Activated CD4-positive, alpha-beta T cell treated with anti-CD3 and anti-CD28 coated beads for 36 hours (primary cell): ENCODE data around the gene FRMD8. TPM values are rescaled to one million over a fixed set of nuclear protein-coding genes. Genes with fewer than 3 reads are reported as not detected.

Experiments used
- ATAC-seq: fragments of 200-7000 bp; cut with Tn5 transposase; one replicate; pipeline ENCODE4 v1.10.0; 2021; ENCODE audit warnings: mild to moderate bottlenecking, moderate library complexity
- CTCF ChIA-PET: fragments of 350-600 bp; sonication (Branson Sonifier 250); formaldehyde crosslinking; loops from one replicate; lab custom pipeline; 2021; ENCODE audit warnings: antibody characterized with exemption; lab: Charles Lee
- POLR2A ChIA-PET: fragments of 350-600 bp; sonication (Branson Sonifier 250); formaldehyde crosslinking; loops from one replicate; lab custom pipeline; 2021; ENCODE audit warnings: antibody characterized with exemption, inconsistent platforms; lab: Charles Lee
- DNase-seq: peaks from one replicate; pipeline ENCODE4 v3.0.0-alpha.2; 2020
- H3K27ac Mint-ChIP-seq: one replicate; pipeline ENCODE4 v1.8.0; 2021; ENCODE audit warnings: mixed read lengths
- H3K27me3 Mint-ChIP-seq: one replicate; pipeline ENCODE4 v1.8.0; 2021; ENCODE audit warnings: mixed read lengths
- H3K36me3 Mint-ChIP-seq: one replicate; pipeline ENCODE4 v1.8.0; 2021; ENCODE audit warnings: low read depth, mixed read lengths
- H3K4me1 Mint-ChIP-seq: one replicate; pipeline ENCODE4 v1.8.0; 2021; ENCODE audit warnings: mixed read lengths
- H3K4me3 Mint-ChIP-seq: one replicate; pipeline ENCODE4 v1.8.0; 2021; ENCODE audit warnings: mild to moderate bottlenecking, moderate library complexity, mixed read lengths
- H3K9me3 Mint-ChIP-seq: one replicate; pipeline ENCODE4 v1.8.0; 2021; ENCODE audit warnings: low read depth, mixed read lengths
- intact Hi-C, 2 experiments: fragments of 100-400 bp; cut with DNase I in 1 of 2; cut with micrococcal nuclease in 1 of 2; formaldehyde crosslinking; loops; one replicate each; pipeline versions ENCODE4 v1.14.2 to v1.15.1; 2022 to 2024; cut with DNase I, micrococcal nuclease
- total RNA-seq, 2 experiments: library from RNA; stranded (reverse); gene quantifications; one replicate each; pipeline ENCODE4 v1.2.3, GENCODE V29; 2021

Gene FRMD8
- total RNA-seq, 2 experiments from 2014 or later = 32.7 to 37.5 TPM

GRCh38 chr11:65435981-65436411, 49.6 kb downstream of the FRMD8 start:
- CTCF ChIA-PET = interaction anchor here (1.3 kb wide), 1 partner anchor 19 kb away, joined by 4 read pairs; no protein-coding TSS in a partner anchor
- peaks cover 87% of the 10 kb centered on the region for H3K4me1 Mint-ChIP-seq
- H3K27me3 Mint-ChIP-seq = no peaks in the 10 kb centered on the region
- no peak overlapping the region for H3K4me3 Mint-ChIP-seq
- DNase-seq = no peak
- H3K27ac Mint-ChIP-seq = peak overlapping the region; percentile 29
- H3K9me3 Mint-ChIP-seq = no peaks in the 10 kb centered on the region
- no peak for ATAC-seq
- POLR2A ChIA-PET = interaction anchor here (0.9 to 1.4 kb wide), 3 partner anchors 11 to 57 kb away, joined by 3 read pairs; no protein-coding TSS in a partner anchor
- intact Hi-C loops = no loop called here
- peaks cover 77% of the 10 kb centered on the region for H3K36me3 Mint-ChIP-seq

GRCh38 chr11:65436412-65437032, 50.1 kb downstream of the FRMD8 start:
- CTCF ChIA-PET = interaction anchor here (0.6 to 1.4 kb wide), 3 partner anchors 20 to 73 kb away, joined by 3 to 5 read pairs (median 4); no protein-coding TSS in a partner anchor
- no peak overlapping the region for H3K4me3 Mint-ChIP-seq
- POLR2A ChIA-PET = interaction anchor here (0.9 to 1.4 kb wide), 2 partner anchors 35 to 57 kb away, joined by 3 read pairs; no protein-coding TSS in a partner anchor
- peaks cover 85% of the 10 kb centered on the region for H3K4me1 Mint-ChIP-seq
- DNase-seq = peak; percentile 28
- no peaks in the 10 kb centered on the region for H3K27me3 Mint-ChIP-seq
- H3K9me3 Mint-ChIP-seq = no peaks in the 10 kb centered on the region
- no peak for ATAC-seq
- H3K36me3 Mint-ChIP-seq = peaks cover 78% of the 10 kb centered on the region
- H3K27ac Mint-ChIP-seq = no peak overlapping the region
- intact Hi-C loops = no loop called here

DNA sequence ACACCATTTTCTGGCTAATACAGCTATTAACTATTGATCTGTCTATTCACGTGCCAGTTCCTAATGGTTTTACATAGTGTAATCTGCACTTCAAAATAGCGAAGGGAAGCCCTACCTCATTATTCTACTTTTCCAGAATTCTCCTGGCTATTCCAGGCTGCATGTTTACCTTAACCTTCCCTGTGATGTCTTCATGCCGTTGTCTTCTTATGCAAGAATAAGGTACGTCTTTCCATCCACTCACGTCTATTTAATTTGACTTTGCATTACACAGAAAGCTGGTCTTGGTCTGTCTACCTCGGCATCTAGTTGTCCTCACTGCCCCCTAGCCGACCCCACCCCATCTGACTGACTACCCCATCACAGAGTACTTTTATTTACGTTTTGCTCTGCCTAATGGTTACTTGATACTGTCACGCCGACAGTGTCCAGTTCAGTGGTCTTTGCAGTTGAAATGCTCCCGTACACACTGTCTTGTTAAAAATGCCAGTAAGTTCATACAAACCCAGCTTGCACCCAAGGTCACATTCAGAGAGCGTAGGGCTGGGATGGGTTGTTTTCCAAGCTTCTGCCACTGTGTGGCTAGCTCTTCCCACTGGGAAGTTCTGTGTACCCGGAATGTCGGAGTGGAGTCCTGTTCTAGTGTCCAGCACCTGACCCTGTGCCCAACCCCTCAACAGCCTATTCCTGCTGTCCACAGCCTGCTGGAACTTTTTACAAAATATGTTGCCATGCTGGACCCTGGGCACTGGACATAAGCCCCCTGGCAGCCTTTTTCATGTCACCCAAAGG, 51.2 kb downstream of the FRMD8 start:
- peaks cover 75% of the 10 kb centered on the region for H3K36me3 Mint-ChIP-seq
- intact Hi-C loops = no loop called here
- H3K4me1 Mint-ChIP-seq = peaks cover 80% of the 10 kb centered on the region
- no peaks in the 10 kb centered on the region for H3K9me3 Mint-ChIP-seq
- ATAC-seq (no peak), DNase-seq (peak; percentile 3)
- H3K27ac Mint-ChIP-seq = peak overlapping the region; percentile 16
- no peaks in the 10 kb centered on the region for H3K27me3 Mint-ChIP-seq
- no peak overlapping the region for H3K4me3 Mint-ChIP-seq
- ChIA-PET POLR2A (interaction anchor here (0.6 to 1.4 kb wide), 2 partner anchors 56 to 315 kb away, joined by 3 read pairs; partner anchors contain the start of genes FAU and MRPL49), CTCF (interaction anchor here (1.4 kb wide), 1 partner anchor 28 kb away, joined by 5 read pairs; no protein-coding TSS in a partner anchor)

DNA sequence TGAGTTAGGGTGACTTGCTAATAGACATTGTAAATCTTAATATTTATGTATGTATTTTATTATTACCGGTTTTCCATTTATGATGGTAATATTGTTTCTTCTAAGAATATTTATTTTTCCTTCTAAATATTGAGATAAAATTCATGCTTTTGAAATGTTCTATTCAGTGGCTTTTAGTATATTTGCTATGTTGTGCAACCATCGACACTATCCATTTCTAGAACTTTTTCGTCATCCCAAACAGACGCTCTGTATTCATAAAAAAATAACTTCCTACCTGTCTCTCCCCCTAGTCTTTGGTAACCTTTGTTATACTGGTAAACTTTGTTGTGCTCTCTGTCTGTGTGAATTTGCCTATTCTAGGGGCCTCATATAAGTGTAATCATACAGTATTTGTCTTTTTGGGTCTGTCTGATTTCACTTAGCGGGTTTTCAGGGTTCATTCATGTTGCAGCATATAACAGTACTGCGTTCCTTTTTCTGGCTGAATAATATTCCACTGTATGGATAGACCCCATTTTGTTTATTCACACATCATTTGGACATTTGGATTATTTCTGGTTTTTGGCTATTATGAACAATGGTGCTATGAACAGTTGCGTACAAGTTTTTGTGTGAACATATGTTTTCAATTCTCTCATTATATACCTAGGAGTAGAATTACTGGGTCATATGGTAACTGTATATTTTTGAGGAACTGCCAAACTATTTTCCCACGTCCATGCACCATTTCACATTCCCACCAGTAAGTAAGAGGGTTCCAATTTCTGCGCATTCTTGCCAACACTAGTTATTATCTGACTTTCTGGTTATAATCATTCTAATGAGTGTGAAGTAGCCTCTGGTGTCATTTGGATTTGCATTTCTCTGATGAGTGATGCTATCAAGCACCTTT, 52.1 kb downstream of the FRMD8 start:
- H3K27ac Mint-ChIP-seq = peak overlapping the region; percentile 9
- DNase-seq (no peak), ATAC-seq (no peak)
- H3K4me1 Mint-ChIP-seq = peaks cover 76% of the 10 kb centered on the region
- peaks cover 72% of the 10 kb centered on the region for H3K36me3 Mint-ChIP-seq
- intact Hi-C loops = no loop called here
- no peaks in the 10 kb centered on the region for H3K9me3 Mint-ChIP-seq
- ChIA-PET CTCF (no interaction called here), POLR2A (interaction anchor here (0.6 kb wide), 1 partner anchor 42 kb away, joined by 3 read pairs; no protein-coding TSS in a partner anchor)
- H3K4me3 Mint-ChIP-seq = no peak overlapping the region
- H3K27me3 Mint-ChIP-seq = no peaks in the 10 kb centered on the region

DNA sequence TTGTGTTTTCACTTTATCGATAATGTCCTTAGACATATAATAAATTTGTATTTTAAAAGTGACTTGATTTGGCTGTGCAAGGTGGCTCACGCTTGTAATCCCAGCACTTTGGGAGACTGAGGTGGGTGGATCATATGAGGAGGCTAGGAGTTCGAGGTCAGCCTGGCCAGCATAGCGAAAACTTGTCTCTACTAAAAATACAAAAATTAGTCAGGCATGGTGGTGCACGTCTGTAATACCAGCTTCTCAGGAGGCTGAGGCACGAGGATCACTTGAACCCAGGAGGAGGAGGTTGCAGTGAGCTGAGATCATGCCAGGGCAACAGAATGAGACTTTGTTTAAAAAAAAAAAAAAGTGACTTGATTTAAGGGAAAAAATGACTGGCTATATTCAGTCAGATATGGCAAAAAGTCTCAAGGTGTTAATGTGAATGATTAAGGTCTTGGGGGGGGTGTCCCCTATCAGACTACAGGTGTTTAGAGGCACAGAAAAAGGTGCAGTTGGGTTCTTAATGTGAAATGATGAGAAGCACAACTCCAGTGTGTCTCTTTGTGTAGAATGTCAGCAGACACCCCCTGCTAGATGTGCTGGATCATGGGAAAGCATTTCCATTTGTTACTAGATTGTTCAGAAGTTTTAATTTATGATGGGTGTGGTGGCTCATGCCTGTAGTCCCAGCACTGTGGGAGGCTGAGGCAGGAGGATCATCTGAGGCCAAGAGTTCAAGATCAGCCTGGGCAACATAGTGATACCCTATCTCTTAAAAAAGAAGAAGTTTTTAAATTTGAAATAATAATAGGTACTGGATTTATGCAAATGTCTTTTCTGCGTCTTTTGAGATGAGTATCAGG, 53.1 kb downstream of the FRMD8 start:
- H3K4me3 Mint-ChIP-seq = peak overlapping the region; percentile 36
- H3K27ac Mint-ChIP-seq = peak overlapping the region; percentile 70
- DNase-seq = peak; percentile 49
- no peaks in the 10 kb centered on the region for H3K9me3 Mint-ChIP-seq
- ATAC-seq = peak; percentile 57
- ChIA-PET POLR2A (interaction anchor here (0.6 to 0.7 kb wide), 3 partner anchors 10 to 60 kb away, joined by 3 to 4 read pairs (median 3); no protein-coding TSS in a partner anchor), CTCF (no interaction called here)
- H3K4me1 Mint-ChIP-seq = peaks cover 72% of the 10 kb centered on the region
- intact Hi-C loops = no loop called here
- peaks cover 70% of the 10 kb centered on the region for H3K36me3 Mint-ChIP-seq
- H3K27me3 Mint-ChIP-seq = no peaks in the 10 kb centered on the region

DNA sequence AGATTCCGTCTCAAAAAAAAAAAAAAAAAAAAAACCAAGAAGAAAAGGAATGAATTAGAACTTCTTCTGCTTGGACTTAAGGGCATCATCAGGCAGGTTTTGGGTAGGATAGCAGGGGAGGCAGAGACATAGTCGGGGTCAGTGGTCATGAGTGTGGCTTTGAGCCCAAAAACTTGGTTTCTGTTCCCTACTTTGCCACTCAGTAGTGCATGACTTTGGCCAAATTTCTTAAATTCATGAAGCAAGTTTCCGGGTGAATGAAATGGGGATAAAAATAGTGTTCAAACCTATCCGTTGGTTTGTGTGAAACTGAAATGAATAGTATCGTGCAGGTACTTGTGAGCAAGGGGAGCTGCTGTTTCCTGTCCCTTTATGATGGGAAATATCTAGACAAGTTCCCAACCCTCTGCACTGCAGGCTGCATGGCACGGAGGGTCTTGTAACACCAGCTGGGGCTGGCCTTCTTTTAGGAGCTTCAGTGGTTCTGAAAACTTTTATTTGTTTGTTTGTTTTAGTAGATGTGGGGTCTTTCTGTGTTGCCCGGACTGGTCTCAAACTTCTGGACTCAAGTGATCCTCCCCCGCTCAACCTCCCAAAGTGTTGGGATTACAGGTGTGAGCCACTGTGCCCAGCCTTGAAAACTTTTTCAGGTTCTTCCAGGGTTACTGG, 54.5 kb downstream of the FRMD8 start:
- CTCF ChIA-PET = interaction anchor here (0.6 to 1.4 kb wide), 4 partner anchors 22 to 560 kb away, joined by 3 to 8 read pairs (median 4); no protein-coding TSS in a partner anchor
- POLR2A ChIA-PET = interaction anchor here (0.6 to 0.9 kb wide), 2 partner anchors 70 to 108 kb away, joined by 4 to 6 read pairs; no protein-coding TSS in a partner anchor
- H3K27me3 Mint-ChIP-seq = no peaks in the 10 kb centered on the region
- H3K4me3 Mint-ChIP-seq = peak overlapping the region; percentile 10
- ATAC-seq (no peak), DNase-seq (peak; percentile 10)
- intact Hi-C loops = no loop called here
- H3K36me3 Mint-ChIP-seq = peaks cover 56% of the 10 kb centered on the region
- H3K27ac Mint-ChIP-seq = peak overlapping the region; percentile 77
- H3K4me1 Mint-ChIP-seq = peaks cover 58% of the 10 kb centered on the region
- no peaks in the 10 kb centered on the region for H3K9me3 Mint-ChIP-seq

DNA sequence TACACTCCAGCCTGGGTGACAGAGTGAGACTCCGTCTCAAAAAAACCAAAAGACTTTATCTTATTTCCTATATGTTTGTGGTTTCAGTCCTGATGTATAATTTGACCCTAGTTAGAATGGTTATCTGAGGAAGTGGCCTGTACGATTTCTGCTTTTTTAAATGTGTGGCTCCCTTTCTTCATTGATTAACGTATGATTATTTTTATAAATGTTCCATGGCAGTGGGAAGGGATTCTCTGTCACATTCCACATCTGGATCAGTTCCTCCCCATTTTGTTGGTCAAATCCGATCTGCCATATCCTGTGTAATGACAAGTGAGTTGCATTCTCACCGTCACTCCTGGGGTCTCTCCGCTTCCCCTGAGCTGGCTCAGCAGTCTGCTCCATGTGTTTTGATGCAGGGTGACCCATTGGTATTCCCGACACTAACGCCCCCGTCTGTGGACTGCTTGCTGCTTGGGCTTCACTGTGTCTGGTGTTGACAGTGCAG, 56.5 kb downstream of the FRMD8 start:
- ATAC-seq (no peak), DNase-seq (peak; percentile 5)
- no peaks in the 10 kb centered on the region for H3K27me3 Mint-ChIP-seq
- H3K27ac Mint-ChIP-seq = no peak overlapping the region
- H3K9me3 Mint-ChIP-seq = no peaks in the 10 kb centered on the region
- intact Hi-C loops = no loop called here
- H3K36me3 Mint-ChIP-seq = peaks cover 43% of the 10 kb centered on the region
- CTCF ChIA-PET = no interaction called here
- POLR2A ChIA-PET = no interaction called here
- H3K4me1 Mint-ChIP-seq = peaks cover 42% of the 10 kb centered on the region
- no peak overlapping the region for H3K4me3 Mint-ChIP-seq

- Mint-ChIP-seq H3K4me3 (no peak overlapping the region), H3K9me3 (no peaks in the 10 kb centered on the region), H3K36me3 (peaks cover 29% of the 10 kb centered on the region), H3K27ac (peak overlapping the region; percentile 6), H3K4me1 (peaks cover 34% of the 10 kb centered on the region), H3K27me3 (no peaks in the 10 kb centered on the region)
- no peak for ATAC-seq
- CTCF ChIA-PET = no interaction called here
- intact Hi-C loops = no loop called here
- POLR2A ChIA-PET = interaction anchor here (0.7 kb wide), 1 partner anchor 53 kb away, joined by 3 read pairs; no protein-coding TSS in a partner anchor
- peak; percentile 15 for DNase-seq
Observed at GRCh38 chr11:65444314-65445051, 58.0 kb downstream of the FRMD8 start.

DNA sequence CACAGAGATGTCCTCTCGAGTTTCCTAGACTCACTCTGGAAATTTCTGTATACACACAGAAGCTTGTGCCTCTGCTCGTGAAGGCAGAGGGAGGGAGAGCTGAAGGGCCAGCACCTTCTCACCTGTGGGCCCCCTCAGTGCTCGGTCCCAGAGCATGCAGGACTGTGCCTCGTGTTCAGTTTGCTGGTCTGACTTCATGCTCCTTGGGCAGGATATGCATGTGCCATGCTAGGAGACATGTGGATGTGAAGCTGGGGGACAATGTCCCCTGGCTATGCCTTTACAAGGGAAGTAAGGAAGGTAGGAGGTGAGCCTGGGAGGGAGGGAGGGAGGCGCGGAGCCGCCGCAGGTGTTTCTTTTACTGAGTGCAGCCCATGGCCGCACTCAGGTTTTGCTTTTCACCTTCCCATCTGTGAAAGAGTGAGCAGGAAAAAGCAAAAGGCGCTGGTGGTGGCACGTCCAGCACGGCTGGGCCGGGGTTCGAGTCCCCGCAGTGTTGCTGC, 58.7 kb downstream of the FRMD8 start:
- intact Hi-C loops = no loop called here
- peak; percentile 18 for DNase-seq
- H3K36me3 Mint-ChIP-seq = peaks cover 24% of the 10 kb centered on the region
- H3K9me3 Mint-ChIP-seq = no peaks in the 10 kb centered on the region
- H3K27ac Mint-ChIP-seq = peak overlapping the region; percentile 6
- no peak overlapping the region for H3K4me3 Mint-ChIP-seq
- ChIA-PET POLR2A (no interaction called here), CTCF (interaction anchor here (1.6 kb wide), 1 partner anchor 52 kb away, joined by 3 read pairs; no protein-coding TSS in a partner anchor)
- no peak for ATAC-seq
- no peaks in the 10 kb centered on the region for H3K27me3 Mint-ChIP-seq
- H3K4me1 Mint-ChIP-seq = peaks cover 27% of the 10 kb centered on the region
